Measurements from ENCODE around the gene TRIO.

TRIO gene

GRCh38 chr5:14209222-14209822 lies 66.2 kb downstream of the TRIO start:
- DNase-seq (ENCODE audit: low spot score), result no peak

DNA sequence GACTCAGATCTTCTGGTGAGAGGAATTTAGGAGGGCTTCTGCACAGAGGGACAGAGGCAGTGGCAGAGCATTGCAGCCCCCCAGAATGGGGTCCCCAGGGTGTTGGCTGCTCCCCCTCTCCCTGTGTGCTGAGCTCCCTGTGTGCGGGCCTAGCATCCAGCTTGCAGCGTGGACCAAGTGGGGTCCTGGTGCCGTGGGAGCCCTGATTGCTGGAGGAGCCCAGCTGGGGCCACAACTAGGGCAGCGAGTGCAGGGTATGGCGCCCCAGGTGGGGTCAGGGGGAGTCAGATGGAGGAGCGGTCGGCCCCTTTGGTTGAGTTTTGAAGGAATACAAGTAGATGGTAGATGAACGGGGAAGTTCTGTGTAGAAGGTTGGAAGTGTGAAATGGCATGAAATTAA lies 66.7 kb downstream of the TRIO start:
- DNase-seq (ENCODE audit: low spot score), result no peak

DNA sequence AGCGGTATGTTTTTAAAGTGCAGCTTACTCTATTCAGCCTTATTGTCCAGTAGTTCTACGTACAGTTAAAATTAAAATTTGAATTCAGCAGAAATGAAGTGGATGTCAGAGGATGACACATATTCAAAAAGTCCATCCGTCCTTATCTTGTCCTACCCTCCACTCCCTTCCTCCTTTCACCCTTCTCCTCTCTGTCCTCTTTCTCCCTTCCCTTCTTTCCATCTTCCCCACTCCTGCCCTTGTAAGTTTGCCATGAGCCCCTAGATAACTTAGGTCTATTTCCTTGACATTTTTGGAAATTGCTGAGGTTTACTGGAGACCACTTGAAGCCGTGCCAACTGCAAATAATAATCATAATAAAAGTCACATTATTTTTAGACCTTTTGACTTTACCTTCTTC lies 67.6 kb downstream of the TRIO start:
- no peak for DNase-seq (ENCODE audit: low spot score)

DNA sequence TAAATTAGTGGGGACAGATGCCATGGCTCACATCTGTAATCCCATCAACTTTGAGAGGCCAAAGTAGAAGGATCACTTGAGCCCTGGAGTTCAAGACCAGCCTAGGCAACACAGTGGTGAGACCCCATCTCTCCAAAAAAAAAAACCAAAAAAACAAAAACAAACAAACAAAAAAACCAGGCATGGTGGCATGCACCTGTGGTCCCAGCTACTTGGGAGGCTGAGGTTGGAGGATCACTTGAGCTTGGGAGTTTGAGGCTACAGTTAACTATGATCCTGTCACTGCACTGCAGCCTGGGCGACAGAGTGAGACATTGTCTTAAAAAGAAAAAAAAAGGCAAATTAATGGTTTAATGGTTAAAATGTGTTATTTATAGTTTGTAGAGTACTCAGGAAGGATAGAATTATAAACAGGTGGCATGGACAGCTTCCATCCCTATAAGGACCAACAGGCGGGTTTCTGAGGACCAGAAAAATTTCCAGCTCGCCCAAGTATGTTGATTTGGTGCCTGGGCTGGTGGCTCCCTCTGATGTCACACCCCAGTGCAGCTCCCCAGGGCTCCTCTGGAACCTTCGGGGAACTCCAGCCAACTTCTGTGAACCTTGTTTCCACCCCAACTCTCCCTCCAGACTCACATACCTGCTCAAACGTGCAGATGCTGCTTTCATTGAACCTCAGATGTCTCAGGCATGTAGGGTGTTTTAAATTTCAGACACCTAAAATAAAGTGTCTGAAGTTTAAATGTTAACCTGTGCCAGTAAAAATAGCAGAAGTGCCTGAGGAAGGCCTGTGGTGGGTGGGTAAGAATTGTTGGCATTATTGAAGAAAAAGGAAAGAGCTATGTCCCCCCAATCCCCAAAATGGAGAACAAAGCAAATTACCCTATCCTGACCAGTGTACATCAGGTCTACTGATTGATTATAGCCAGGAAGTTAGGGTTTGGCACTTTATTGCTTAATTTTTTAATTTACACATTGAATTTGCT lies 69.0 kb downstream of the TRIO start:
- DNase-seq (ENCODE audit: low spot score), result no peak

DNA sequence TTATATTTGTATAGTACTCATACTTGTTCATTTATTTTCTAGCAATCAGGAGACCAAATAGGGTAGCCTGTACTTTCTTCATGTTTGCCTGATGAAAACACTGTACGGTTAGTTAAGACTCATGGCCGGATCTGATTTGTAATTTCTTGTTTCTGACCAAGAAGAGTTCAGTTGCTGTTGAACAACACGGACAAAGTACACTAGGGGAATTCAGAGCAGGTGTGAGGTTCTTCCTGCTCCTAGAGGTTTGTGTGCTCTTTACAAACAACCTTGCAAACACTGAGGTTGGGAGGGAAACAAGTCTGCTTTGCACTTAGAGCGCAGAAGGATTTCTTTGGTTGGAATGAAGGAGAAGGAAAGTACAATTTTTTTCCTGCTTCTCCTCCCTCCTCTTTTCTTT lies 69.7 kb downstream of the TRIO start:
- DNase-seq (ENCODE audit: low spot score), result no peak

GRCh38 chr5:14213253-14213652 lies 70.1 kb downstream of the TRIO start:
- DNase-seq (ENCODE audit: low spot score), result no peak

DNA sequence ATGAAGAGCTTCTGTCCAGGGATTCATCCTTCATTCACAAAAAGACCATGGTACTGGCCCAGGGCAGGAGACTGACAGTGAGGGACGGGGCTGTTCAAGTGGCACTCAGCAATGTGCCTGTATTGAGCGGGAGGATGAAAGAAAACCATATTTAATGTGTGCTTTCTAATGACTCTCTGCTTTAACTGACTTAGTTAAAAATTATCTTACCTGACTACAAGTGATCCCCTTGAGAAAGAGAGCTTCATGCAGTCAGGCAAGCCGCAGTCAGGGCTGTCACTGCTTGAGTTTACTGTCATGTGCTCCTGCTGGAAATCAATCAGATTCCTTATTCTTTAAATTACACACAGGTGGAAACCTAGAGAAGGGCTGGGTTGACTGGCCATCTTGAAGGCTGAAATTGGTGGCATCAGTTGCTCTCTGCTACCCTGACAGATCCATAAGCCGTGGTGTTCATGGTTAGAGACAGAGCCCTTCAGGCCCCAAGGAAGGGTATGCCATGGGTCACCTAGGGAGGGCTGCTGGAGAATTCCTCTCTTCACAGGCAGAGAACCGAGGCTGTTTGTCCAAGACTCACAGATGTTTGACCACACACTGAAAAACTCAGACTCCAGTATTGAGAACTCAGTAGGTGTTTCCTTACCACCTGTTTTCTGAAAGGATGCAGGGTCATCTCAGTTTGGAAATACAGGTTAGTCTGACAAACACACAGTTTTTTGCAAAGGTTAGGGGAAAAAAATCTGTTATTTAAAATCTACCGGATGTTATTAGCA lies 70.9 kb downstream of the TRIO start:
- DNase-seq (ENCODE audit: low spot score), result no peak

- DNase-seq (ENCODE audit: low spot score), result no peak
Measured at GRCh38 chr5:14215901-14216300, 72.8 kb downstream of the TRIO start.

GRCh38 chr5:14216372-14216771 lies 73.2 kb downstream of the TRIO start:
- no peak for DNase-seq (ENCODE audit: low spot score)

DNA sequence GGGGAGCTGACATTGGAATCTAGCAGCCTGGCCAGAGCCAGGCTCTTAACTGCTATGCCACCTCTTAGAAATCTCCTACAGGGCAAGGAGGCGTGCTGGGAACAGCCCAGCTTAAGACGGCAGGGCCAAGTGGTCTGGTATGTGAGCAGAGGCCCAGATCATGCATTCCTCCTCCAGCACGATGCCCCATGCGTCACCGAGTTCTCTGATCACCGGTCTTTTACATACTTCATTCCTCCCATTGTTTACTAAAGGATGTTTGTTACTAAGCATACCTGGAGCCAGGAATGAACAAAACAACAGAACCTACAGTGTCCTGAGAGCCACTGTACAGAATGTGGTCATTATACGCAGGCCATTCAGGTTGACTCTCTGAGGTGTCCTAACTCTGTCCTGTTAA lies 73.8 kb downstream of the TRIO start:
- DNase-seq (ENCODE audit: low spot score), result no peak

- DNase-seq (ENCODE audit: low spot score), result no peak
Measured at GRCh38 chr5:14217587-14217986, 74.4 kb downstream of the TRIO start.

DNA sequence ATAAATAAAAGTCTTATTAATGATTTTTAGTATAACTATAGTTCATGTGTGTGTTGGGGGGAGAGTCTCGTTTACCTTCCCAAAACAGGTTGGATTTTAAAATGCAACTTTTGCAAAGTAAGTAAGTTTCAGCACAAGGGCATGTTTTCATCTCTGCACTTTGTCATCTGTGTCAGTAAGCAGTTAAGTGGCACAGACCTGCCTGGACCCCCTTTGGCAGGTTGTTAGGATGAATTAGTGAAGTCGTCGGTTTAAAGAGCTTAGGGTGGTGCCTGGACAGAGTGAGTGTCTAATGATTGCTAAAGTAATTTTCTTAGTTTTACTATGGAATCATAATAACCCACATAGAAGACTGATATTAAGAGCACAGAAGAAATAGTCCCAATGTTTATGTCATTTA lies 74.9 kb downstream of the TRIO start:
- DNase-seq (ENCODE audit: low spot score), result no peak

- DNase-seq (ENCODE audit: low spot score), result no peak
Measured at GRCh38 chr5:14218480-14218879, 75.3 kb downstream of the TRIO start.

- no peak for DNase-seq (ENCODE audit: low spot score)
Measured at GRCh38 chr5:14218897-14219573, 75.9 kb downstream of the TRIO start.

DNA sequence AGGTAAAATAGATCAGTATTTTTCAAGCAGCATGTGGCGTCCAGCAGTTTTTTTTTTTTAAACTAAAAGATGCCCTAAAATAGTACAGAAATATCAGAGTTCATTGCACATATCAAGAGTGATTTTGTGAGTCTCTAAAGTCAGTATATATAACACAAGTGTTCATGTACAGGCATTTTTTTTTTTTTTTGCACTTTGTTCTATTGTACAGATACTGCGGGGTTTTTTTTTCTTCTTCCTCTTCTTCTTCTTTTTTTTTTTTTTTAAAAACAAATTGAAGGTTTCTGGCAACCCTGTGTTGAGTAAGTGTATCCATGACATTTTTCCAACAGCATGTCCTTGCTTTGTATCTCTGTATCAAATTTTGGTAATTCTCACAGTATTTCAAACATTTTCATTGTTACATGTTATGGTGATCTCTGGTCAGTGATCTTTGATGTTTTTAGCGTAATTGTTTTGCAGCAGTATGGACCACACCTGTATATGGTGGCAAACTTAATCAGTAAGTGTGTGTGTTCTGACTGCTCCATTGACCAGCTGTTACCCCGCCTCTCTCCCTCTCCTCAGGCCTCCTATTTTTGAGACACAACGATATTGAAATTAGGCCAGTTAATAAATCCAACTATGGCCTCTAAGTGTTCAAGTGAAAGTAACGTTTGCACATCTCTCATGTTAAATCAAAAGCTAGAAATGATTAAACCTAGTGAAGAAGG lies 76.8 kb downstream of the TRIO start:
- DNase-seq (ENCODE audit: low spot score), result no peak

- DNase-seq (ENCODE audit: low spot score), result no peak
Measured at GRCh38 chr5:14220642-14221041, 77.5 kb downstream of the TRIO start.

- no peak for DNase-seq (ENCODE audit: low spot score)
Measured at GRCh38 chr5:14221732-14222131, 78.6 kb downstream of the TRIO start.

- DNase-seq (ENCODE audit: low spot score), result no peak
Measured at GRCh38 chr5:14222206-14222605, 79.1 kb downstream of the TRIO start.

- DNase-seq (ENCODE audit: low spot score), result no peak
Measured at GRCh38 chr5:14223372-14223771, 80.2 kb downstream of the TRIO start.

- no peak for DNase-seq (ENCODE audit: low spot score)
Measured at GRCh38 chr5:14225173-14225834, 82.2 kb downstream of the TRIO start.

DNA sequence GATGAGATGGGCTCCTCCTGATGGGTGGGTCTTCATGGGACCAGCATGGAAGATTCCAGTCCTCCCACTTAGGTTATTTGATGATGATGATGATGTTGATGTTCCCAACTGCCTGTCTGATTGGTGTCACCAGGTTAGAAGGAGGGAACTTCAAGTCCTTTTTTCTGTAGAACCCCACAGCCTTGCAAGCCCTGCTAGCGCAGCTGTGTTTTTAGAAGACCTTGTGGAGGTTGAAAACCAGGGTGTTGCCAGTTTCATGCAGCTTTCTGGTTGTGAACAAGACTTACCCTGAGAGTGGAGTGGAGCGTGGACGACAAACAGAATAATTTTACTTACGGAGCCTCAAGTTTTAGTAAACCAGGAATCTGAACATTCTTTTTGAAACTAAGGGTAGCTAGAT lies 83.0 kb downstream of the TRIO start:
- DNase-seq (ENCODE audit: low spot score), result no peak
